Left lung (tissue), 14 donors: ENCODE measurements around the gene TMPRSS13. TPM values are rescaled to one million over a fixed set of nuclear protein-coding genes. Genes with fewer than 3 reads are reported as not detected.
"Not testable (repeated sequence)": the region's sequence is repeated elsewhere in the genome, so short reads cannot be mapped to it uniquely, and the experiment has no call there.

Source experiments
- ATAC-seq: fragments of 200-7000 bp; cut with Tn5 transposase; one replicate; pipeline ENCODE4 v1.9.1; 2020; ENCODE audit warnings: moderate library complexity
- DNase-seq, 4 donors: peaks; one replicate each; pipeline ENCODE4 v3.0.0-alpha.2; 2013 to 2020
- H3K27ac ChIP-seq, 2 donors: fragments of 200-600 bp; sonication (generic) in 1 of 2; one replicate each; pipeline versions ENCODE4 v1.5.0 to v1.8.0; 2020 to 2021
- H3K27me3 ChIP-seq, 2 donors: fragments of 200-600 bp; sonication (generic) in 1 of 2; one replicate each; pipeline versions ENCODE4 v1.5.0 to v1.8.0; 2020 to 2021
- H3K36me3 ChIP-seq, 2 donors: fragments of 200-600 bp; sonication (generic) in 1 of 2; one replicate each; pipeline versions ENCODE4 v1.5.0 to v1.8.0; 2020 to 2021
- H3K4me1 ChIP-seq, 2 donors: fragments of 200-600 bp; one replicate each; pipeline ENCODE4 v1.8.0; 2021
- H3K4me3 ChIP-seq, 2 donors: fragments of 200-600 bp; sonication (generic) in 1 of 2; one replicate each; pipeline versions ENCODE4 v1.5.0 to v1.8.0; 2020 to 2021; ENCODE audit warnings: mild to moderate bottlenecking in 1 of 2
- H3K9me3 ChIP-seq, 2 donors: fragments of 200-600 bp; sonication (generic) in 1 of 2; one replicate each; pipeline versions ENCODE4 v1.5.0 to v1.8.0; 2020 to 2021
- CTCF ChIP-seq, 2 donors: fragments of 200-600 bp; sonication (generic) in 1 of 2; IDR thresholded peaks; one replicate each; pipeline versions ENCODE4 v1.5.0 to v1.8.0; 2021; ENCODE audit warnings: antibody characterized with exemption in 2 of 2
- intact Hi-C, 2 donors: fragments of 100-400 bp; cut with DNase I; formaldehyde crosslinking; loops; one replicate each; pipeline versions ENCODE4 v1.11.2 to v1.14.2; 2022
- long read RNA-seq, 12 donors: library from polyadenylated mRNA in 2 of 12; unstranded in 2 of 12; transcript quantifications; one replicate each; pipeline ENCODE4 v2.0.0 and lab custom pipeline, GENCODE V29; 2019 to 2026
- polyA plus RNA-seq, 6 donors: library from polyadenylated mRNA; unstranded; fragments of 120-200 nt; gene quantifications; one replicate each; pipeline ENCODE4 v1.2.1, GENCODE V29; 2013; ENCODE audit not compliant: insufficient read length in 6 of 6
- total RNA-seq, 2 donors: library from RNA; stranded (reverse); fragmentation: NEBNext Ultra II Directional; extraction: Animal tissue kit (Norgen Biotek cat#: 25700); gene quantifications; one replicate each; pipeline ENCODE4 v1.2.1, GENCODE V29; 2021
- donor health status: DM: no; HTN: yes; CAD: no.
- donor health status: DM: no; HTN: no; CAD: no.

The TMPRSS13 gene
- total RNA-seq (1 to 10 TPM; 4.6 to 5.4 TPM), polyA plus RNA-seq (10 to 100 TPM in 1 of 6 donors, 1 to 10 TPM in 5; 7.2 to 10.7 (median 8.9) TPM)
- long read RNA-seq, donor 1, partial matches to known transcripts, result 0 of 1 reads
- long read RNA-seq, donor 1, other reads (novel, unspliced or antisense), result 0 of 1 reads
- long read RNA-seq, donor 2, partial matches to known transcripts, result 0 of 1 reads
- long read RNA-seq, donor 2, other reads (novel, unspliced or antisense), result 0 of 1 reads
- long read RNA-seq, donor 3, partial matches to known transcripts, result 0 of 1 reads
- long read RNA-seq, donor 3, other reads (novel, unspliced or antisense), result 0 of 1 reads
- long read RNA-seq, donor 4, partial matches to known transcripts, result 0 of 3 reads
- long read RNA-seq, donor 4, other reads (novel, unspliced or antisense), result 2 of 3 reads
- long read RNA-seq, donor 5, partial matches to known transcripts, result 0 of 4 reads
- long read RNA-seq, donor 5, other reads (novel, unspliced or antisense), result 0 of 4 reads
- long read RNA-seq, donor 6, partial matches to known transcripts, result 0 of 3 reads
- long read RNA-seq, donor 6, other reads (novel, unspliced or antisense), result 0 of 3 reads
- long read RNA-seq, donor 7, partial matches to known transcripts, result 0 of 1 reads
- long read RNA-seq, donor 7, other reads (novel, unspliced or antisense), result 0 of 1 reads
- long read RNA-seq, donor 8, result 0 reads
- long read RNA-seq, donor 9, result 0 reads
- long read RNA-seq, donor 10, partial matches to known transcripts, result 0 of 1 reads
- long read RNA-seq, donor 10, other reads (novel, unspliced or antisense), result 1 of 1 reads
- long read RNA-seq, donor 11, result 0 reads
- long read RNA-seq, donor 12, result 0 reads

- H3K9me3 ChIP-seq, result no peaks in the 10 kb centered on the region
- no peaks in the 10 kb centered on the region for H3K27me3 ChIP-seq
- no peak within 1 kb of the TSS for H3K27ac ChIP-seq
- peak in 3 of 4 donors; percentile 39 to 78 (median 67) for DNase-seq
- peak; percentile 92 for ATAC-seq
- TF ChIP-seq CTCF (IDR thresholded peaks at IDR 0.05), result no peak
- H3K36me3 ChIP-seq, result no peaks in the 10 kb centered on the region
- intact Hi-C loops, result no loop called here
- H3K4me3 ChIP-seq, result peak within 1 kb of the TSS; percentile 5 to 6
- peaks cover 4 to 22% of the 10 kb centered on the region in 2 donors for H3K4me1 ChIP-seq
Measured at GRCh38 chr11:117929142-117929915, at the start of gene TMPRSS13. TMPRSS13 (minus strand) TSS chr11:117929402; CDS start chr11:117929307, 95 bp downstream.

- DNase-seq (no peak), ATAC-seq (no peak)
- TF ChIP-seq CTCF (IDR thresholded peaks at IDR 0.05), result no peak
- intact Hi-C loops, result no loop called here
- Histone ChIP-seq H3K27ac (peak overlapping the region in 1 of 2 donors; percentile 86), H3K27me3 (no peaks in the 10 kb centered on the region), H3K4me1 (peaks cover 5 to 38% of the 10 kb centered on the region in 2 donors), H3K9me3 (no peaks in the 10 kb centered on the region), H3K36me3 (no peaks in the 10 kb centered on the region), H3K4me3 (no peak overlapping the region)
Measured at GRCh38 chr11:117978991-117979390, 49.8 kb upstream of the TMPRSS13 start.

GRCh38 chr11:117978291-117978910 lies 49.2 kb upstream of the TMPRSS13 start:
- ATAC-seq, DNase-seq, H3K4me3 ChIP-seq, intact Hi-C loops, H3K36me3 ChIP-seq, H3K27me3 ChIP-seq, H3K9me3 ChIP-seq, H3K27ac ChIP-seq: not testable (repeated sequence)
- H3K4me1 ChIP-seq, result peaks cover 5 to 43% of the 10 kb centered on the region in 2 donors

DNA sequence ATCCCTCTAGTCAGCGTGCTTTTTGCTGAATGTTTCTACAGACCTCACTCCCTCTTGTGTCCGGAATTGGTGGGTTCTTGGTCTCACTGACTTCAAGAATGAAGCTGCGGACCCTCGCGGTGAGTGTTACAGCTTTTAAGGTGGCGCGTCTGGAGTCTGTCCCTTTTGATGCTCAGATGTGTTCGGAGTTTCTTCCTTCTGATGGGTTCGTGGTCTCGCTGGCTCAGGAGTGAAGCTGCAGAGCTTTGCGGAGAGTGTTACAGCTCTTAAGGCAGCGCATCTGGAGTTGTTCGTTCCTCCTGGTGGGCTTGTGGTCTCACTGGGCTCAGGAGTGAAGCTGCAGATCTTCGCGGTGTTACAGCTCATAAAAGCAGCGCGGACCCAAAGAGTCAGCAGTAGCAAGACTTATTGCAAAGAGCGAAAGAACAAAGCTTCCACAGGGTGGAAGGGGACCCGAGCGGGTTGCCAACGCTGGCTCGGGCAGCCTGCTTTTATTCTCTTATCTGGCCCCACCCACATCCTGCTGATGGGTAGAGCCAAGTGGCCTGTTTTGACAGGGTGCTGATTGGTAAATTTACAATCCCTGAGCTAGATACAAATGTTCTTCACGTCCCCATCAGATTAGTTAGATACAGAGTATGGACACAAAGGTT lies 48.5 kb upstream of the TMPRSS13 start:
- ATAC-seq, intact Hi-C loops, H3K9me3 ChIP-seq, H3K4me3 ChIP-seq, H3K27me3 ChIP-seq, H3K36me3 ChIP-seq, H3K27ac ChIP-seq, DNase-seq: not testable (repeated sequence)
- H3K4me1 ChIP-seq, result peaks cover 12 to 50% of the 10 kb centered on the region in 2 donors

- H3K27ac ChIP-seq, result no peak overlapping the region
- no peak for DNase-seq
Measured at GRCh38 chr11:117977029-117977428, 47.8 kb upstream of the TMPRSS13 start.

More at GRCh38 chr11:117977029-117977428, 47.8 kb upstream of the TMPRSS13 start:
- TF ChIP-seq CTCF (IDR thresholded peaks at IDR 0.05), result no peak
- H3K4me3 ChIP-seq, result no peak overlapping the region
- no peaks in the 10 kb centered on the region for H3K9me3 ChIP-seq
- no peaks in the 10 kb centered on the region for H3K27me3 ChIP-seq
- no peak for ATAC-seq
- peaks cover 16 to 57% of the 10 kb centered on the region in 2 donors for H3K4me1 ChIP-seq
- H3K36me3 ChIP-seq, result no peaks in the 10 kb centered on the region
- intact Hi-C loops, result no loop called here
